ENCODE measurements around the gene C19orf44.

Gene C19orf44

GRCh38 chr19:16516381-16516780 lies 20.2 kb downstream of the C19orf44 start:
- no peak for DNase-seq (ENCODE audit: low spot score in 2 of 2)
- Histone ChIP-seq H3K27me3 (ENCODE audit: low read depth) (no peaks in the 10 kb centered on the region), H3K4me3 (no peak overlapping the region), H3K4me1 (no peaks in the 10 kb centered on the region), H3K9me3 (no peaks in the 10 kb centered on the region), H3K36me3 (replicated peaks) (peaks cover 46% of the 10 kb centered on the region)
- in situ Hi-C loops (cut with MboI; ENCODE audit: low sequenced_read_pairs): no loop called here

- Histone ChIP-seq H3K36me3 (replicated peaks) (peaks cover 51% of the 10 kb centered on the region), H3K9me3 (no peaks in the 10 kb centered on the region), H3K27me3 (ENCODE audit: low read depth) (no peaks in the 10 kb centered on the region), H3K4me3 (no peak overlapping the region), H3K4me1 (no peaks in the 10 kb centered on the region)
- no peak for DNase-seq (ENCODE audit: low spot score in 2 of 2)
- in situ Hi-C loops (cut with MboI; ENCODE audit: low sequenced_read_pairs): no loop called here
Observed at GRCh38 chr19:16516923-16517610, 20.9 kb downstream of the C19orf44 start.

GRCh38 chr19:16518061-16518460 lies 21.9 kb downstream of the C19orf44 start:
- no peaks in the 10 kb centered on the region for H3K27me3 ChIP-seq (ENCODE audit: low read depth)
- no peaks in the 10 kb centered on the region for H3K9me3 ChIP-seq
- in situ Hi-C loops (cut with MboI; ENCODE audit: low sequenced_read_pairs): no loop called here
- no peaks in the 10 kb centered on the region for H3K4me1 ChIP-seq
- no peak overlapping the region for H3K4me3 ChIP-seq
- no peak for DNase-seq (ENCODE audit: low spot score in 2 of 2)
- H3K36me3 ChIP-seq (replicated peaks): peaks cover 59% of the 10 kb centered on the region

- H3K4me3 ChIP-seq: no peak overlapping the region
- peaks cover 65% of the 10 kb centered on the region for H3K36me3 ChIP-seq (replicated peaks)
- in situ Hi-C loops (cut with MboI; ENCODE audit: low sequenced_read_pairs): no loop called here
- no peaks in the 10 kb centered on the region for H3K4me1 ChIP-seq
- DNase-seq (ENCODE audit: low spot score in 2 of 2): no peak
- no peaks in the 10 kb centered on the region for H3K27me3 ChIP-seq (ENCODE audit: low read depth)
- H3K9me3 ChIP-seq: no peaks in the 10 kb centered on the region
Observed at GRCh38 chr19:16518483-16519229, 22.5 kb downstream of the C19orf44 start.

- in situ Hi-C loops (cut with MboI; ENCODE audit: low sequenced_read_pairs): no loop called here
- DNase-seq (ENCODE audit: low spot score in 2 of 2): no peak
- H3K9me3 ChIP-seq: no peaks in the 10 kb centered on the region
- H3K4me3 ChIP-seq: no peak overlapping the region
- no peaks in the 10 kb centered on the region for H3K4me1 ChIP-seq
- no peaks in the 10 kb centered on the region for H3K27me3 ChIP-seq (ENCODE audit: low read depth)
- H3K36me3 ChIP-seq (replicated peaks): peaks cover 71% of the 10 kb centered on the region
Observed at GRCh38 chr19:16519230-16519687, 23.1 kb downstream of the C19orf44 start.

GRCh38 chr19:16520074-16520973 lies 24.1 kb downstream of the C19orf44 start:
- no peak overlapping the region for H3K4me3 ChIP-seq
- peaks cover 81% of the 10 kb centered on the region for H3K36me3 ChIP-seq (replicated peaks)
- H3K4me1 ChIP-seq: no peaks in the 10 kb centered on the region
- DNase-seq (ENCODE audit: low spot score in 2 of 2): no peak
- no peaks in the 10 kb centered on the region for H3K9me3 ChIP-seq
- H3K27me3 ChIP-seq (ENCODE audit: low read depth): no peaks in the 10 kb centered on the region
- in situ Hi-C loops (cut with MboI; ENCODE audit: low sequenced_read_pairs): no loop called here

GRCh38 chr19:16520986-16521624 lies 24.9 kb downstream of the C19orf44 start:
- DNase-seq (ENCODE audit: low spot score in 2 of 2): no peak
- Histone ChIP-seq H3K9me3 (no peaks in the 10 kb centered on the region), H3K4me3 (no peak overlapping the region), H3K36me3 (replicated peaks) (peaks cover 89% of the 10 kb centered on the region), H3K4me1 (no peaks in the 10 kb centered on the region), H3K27me3 (ENCODE audit: low read depth) (no peaks in the 10 kb centered on the region)
- in situ Hi-C loops (cut with MboI; ENCODE audit: low sequenced_read_pairs): no loop called here

- Histone ChIP-seq H3K27me3 (ENCODE audit: low read depth) (no peaks in the 10 kb centered on the region), H3K36me3 (replicated peaks) (peaks cover 96% of the 10 kb centered on the region), H3K4me3 (no peak overlapping the region), H3K9me3 (no peaks in the 10 kb centered on the region), H3K4me1 (no peaks in the 10 kb centered on the region)
- no peak for DNase-seq (ENCODE audit: low spot score in 2 of 2)
- in situ Hi-C loops (cut with MboI; ENCODE audit: low sequenced_read_pairs): no loop called here
Observed at GRCh38 chr19:16521715-16522289, 25.6 kb downstream of the C19orf44 start.

GRCh38 chr19:16522559-16523377 lies 26.6 kb downstream of the C19orf44 start:
- Histone ChIP-seq H3K4me1 (no peaks in the 10 kb centered on the region), H3K36me3 (replicated peaks) (peaks cover 96% of the 10 kb centered on the region), H3K9me3 (no peaks in the 10 kb centered on the region), H3K27me3 (ENCODE audit: low read depth) (no peaks in the 10 kb centered on the region), H3K4me3 (no peak overlapping the region)
- in situ Hi-C loops (cut with MboI; ENCODE audit: low sequenced_read_pairs): no loop called here
- DNase-seq (ENCODE audit: low spot score in 2 of 2): no peak

- H3K36me3 ChIP-seq (replicated peaks): peaks cover 96% of the 10 kb centered on the region
Observed at GRCh38 chr19:16524991-16525734, 29.0 kb downstream of the C19orf44 start.

GRCh38 chr19:16525751-16526481 lies 29.7 kb downstream of the C19orf44 start:
- H3K4me3 ChIP-seq: no peak overlapping the region
- no peaks in the 10 kb centered on the region for H3K9me3 ChIP-seq
- no peaks in the 10 kb centered on the region for H3K27me3 ChIP-seq (ENCODE audit: low read depth)
- in situ Hi-C loops (cut with MboI; ENCODE audit: low sequenced_read_pairs): no loop called here
- H3K36me3 ChIP-seq (replicated peaks): peaks cover 96% of the 10 kb centered on the region
- no peaks in the 10 kb centered on the region for H3K4me1 ChIP-seq
- no peak for DNase-seq (ENCODE audit: low spot score in 2 of 2)

More at GRCh38 chr19:16524991-16525734, 29.0 kb downstream of the C19orf44 start:
- H3K4me1 ChIP-seq: no peaks in the 10 kb centered on the region
- no peak for DNase-seq (ENCODE audit: low spot score in 2 of 2)
- H3K9me3 ChIP-seq: no peaks in the 10 kb centered on the region
- no peaks in the 10 kb centered on the region for H3K27me3 ChIP-seq (ENCODE audit: low read depth)
- in situ Hi-C loops (cut with MboI; ENCODE audit: low sequenced_read_pairs): no loop called here
- H3K4me3 ChIP-seq: no peak overlapping the region
